Progenitor cell of endocrine pancreas (in vitro differentiated cells): ENCODE results near the gene TMEM169. TPM values are rescaled to one million over a fixed set of nuclear protein-coding genes. Genes with fewer than 3 reads are reported as not detected.

Experiments used
- DNase-seq: peaks from one replicate; pipeline ENCODE4 v3.0.0; 2021; ENCODE audit warnings: low spot score; ENCODE audit not compliant: unreplicated experiment
- H3K27ac Mint-ChIP-seq: 2 replicates; pipeline ENCODE4 v1.8.0; 2021; ENCODE audit warnings: mild to moderate bottlenecking, moderate library complexity, mixed read lengths
- H3K27me3 Mint-ChIP-seq: 2 replicates; pipeline ENCODE4 v1.8.0; 2021; ENCODE audit warnings: mixed read lengths
- H3K36me3 Mint-ChIP-seq: 2 replicates; pipeline ENCODE4 v1.8.0; 2022; ENCODE audit warnings: mixed read lengths; ENCODE audit not compliant: insufficient read depth
- H3K4me1 Mint-ChIP-seq: 2 replicates; pipeline ENCODE4 v1.8.0; 2021; ENCODE audit warnings: low read depth, mixed read lengths
- H3K4me3 Mint-ChIP-seq: 2 replicates; pipeline ENCODE4 v1.8.0; 2021; ENCODE audit warnings: low read depth, mild to moderate bottlenecking, moderate library complexity, mixed read lengths
- H3K9me3 Mint-ChIP-seq: 2 replicates; pipeline ENCODE4 v1.8.0; 2021; ENCODE audit warnings: low read depth, mixed read lengths
- total RNA-seq: library from RNA; stranded (reverse); gene quantifications from 2 replicates; pipeline ENCODE4 v1.2.1, GENCODE V29; 2021
- TF ChIP-seq, protein P1 (sequence below): fragments of 200-600 bp; sonication (generic); IDR thresholded peaks from one replicate; pipeline ENCODE4 v1.5.0; 2021; ENCODE audit warnings: antibody characterized with exemption, mild to moderate bottlenecking; ENCODE audit not compliant: unreplicated experiment

TMEM169 gene
- total RNA-seq, 1 donor from 2014 or later = 3.6 TPM

DNA sequence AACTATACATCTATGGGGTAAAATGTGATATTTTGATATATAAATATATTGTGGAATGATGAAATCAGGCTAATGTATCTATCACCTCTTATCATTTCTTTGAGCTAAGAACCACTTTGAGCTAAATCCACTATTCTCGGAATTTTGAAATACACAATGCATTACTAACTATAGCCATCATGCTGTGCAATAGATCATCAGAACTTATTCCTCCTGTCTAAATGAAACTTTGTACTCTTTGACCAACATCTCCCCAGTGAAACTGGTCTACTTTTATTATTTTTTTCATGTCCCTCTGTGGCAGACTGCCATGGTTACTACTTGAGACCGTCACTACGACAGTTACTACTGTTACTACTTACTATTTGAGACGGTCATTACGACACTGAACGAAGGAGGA, 11.5 kb upstream of the TMEM169 start:
- TF ChIP-seq, protein P1, sequence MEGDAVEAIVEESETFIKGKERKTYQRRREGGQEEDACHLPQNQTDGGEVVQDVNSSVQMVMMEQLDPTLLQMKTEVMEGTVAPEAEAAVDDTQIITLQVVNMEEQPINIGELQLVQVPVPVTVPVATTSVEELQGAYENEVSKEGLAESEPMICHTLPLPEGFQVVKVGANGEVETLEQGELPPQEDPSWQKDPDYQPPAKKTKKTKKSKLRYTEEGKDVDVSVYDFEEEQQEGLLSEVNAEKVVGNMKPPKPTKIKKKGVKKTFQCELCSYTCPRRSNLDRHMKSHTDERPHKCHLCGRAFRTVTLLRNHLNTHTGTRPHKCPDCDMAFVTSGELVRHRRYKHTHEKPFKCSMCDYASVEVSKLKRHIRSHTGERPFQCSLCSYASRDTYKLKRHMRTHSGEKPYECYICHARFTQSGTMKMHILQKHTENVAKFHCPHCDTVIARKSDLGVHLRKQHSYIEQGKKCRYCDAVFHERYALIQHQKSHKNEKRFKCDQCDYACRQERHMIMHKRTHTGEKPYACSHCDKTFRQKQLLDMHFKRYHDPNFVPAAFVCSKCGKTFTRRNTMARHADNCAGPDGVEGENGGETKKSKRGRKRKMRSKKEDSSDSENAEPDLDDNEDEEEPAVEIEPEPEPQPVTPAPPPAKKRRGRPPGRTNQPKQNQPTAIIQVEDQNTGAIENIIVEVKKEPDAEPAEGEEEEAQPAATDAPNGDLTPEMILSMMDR = no peak
- Mint-ChIP-seq H3K27ac (no peak overlapping the region), H3K9me3 (no peaks in the 10 kb centered on the region), H3K36me3 (peaks cover 1% of the 10 kb centered on the region), H3K27me3 (no peaks in the 10 kb centered on the region), H3K4me1 (peaks cover 8% of the 10 kb centered on the region), H3K4me3 (no peak overlapping the region)
- no peak for DNase-seq

DNA sequence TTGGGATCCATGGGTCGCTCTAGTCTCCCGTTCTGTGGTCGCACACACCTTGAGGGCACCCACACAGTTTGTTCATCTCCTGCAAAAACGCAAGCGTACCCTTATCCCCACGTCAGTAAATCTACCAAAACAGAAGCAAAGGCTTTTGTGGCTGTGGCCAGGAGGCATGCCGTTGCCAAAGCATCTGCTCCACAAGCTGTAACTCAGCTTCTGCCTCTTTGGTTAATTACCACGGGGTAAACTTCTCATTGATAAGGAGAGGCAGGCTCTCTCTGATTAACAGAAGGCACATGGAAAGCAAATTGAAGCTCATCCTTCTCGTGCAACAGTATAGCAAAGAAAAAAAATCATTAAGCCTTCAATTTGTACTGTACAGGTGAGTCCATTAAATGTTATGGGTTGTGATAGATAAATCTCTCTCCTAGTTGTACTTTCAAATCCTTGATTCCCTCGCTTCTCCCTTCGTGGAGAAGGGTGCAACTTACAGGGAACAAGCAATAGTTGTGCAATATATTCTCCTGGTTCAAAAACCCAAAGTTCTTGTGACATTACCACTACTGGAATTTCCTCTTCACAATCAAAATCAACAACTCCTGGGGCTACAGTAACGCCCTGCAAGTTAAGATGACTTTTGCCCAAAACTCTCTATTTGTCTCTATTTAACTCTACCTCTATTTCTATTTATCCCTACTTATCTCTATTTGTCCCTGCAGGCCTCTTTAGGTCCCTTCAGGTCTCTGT, 10.4 kb upstream of the TMEM169 start:
- H3K27ac Mint-ChIP-seq = peak overlapping the region; percentile 27
- H3K4me1 Mint-ChIP-seq = peaks cover 9% of the 10 kb centered on the region
- DNase-seq = no peak

DNA sequence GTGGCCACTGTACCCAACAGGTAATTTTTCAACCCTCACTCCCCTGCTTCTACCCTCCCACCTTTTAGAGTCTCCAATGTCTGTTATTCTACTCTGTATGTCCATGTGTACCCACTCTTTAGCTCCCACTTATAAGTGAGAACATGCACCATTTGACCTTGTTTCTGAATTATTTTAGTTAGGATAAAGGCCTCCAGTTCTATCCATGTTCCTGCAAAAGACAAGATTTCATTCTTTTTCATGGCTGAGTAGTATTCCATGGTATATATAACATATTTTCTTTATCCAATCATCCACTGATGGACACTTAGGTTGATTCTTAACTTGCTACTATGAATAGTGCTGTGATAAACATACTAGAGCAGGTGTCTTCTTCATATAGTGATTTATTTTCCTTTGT, 9.2 kb upstream of the TMEM169 start:
- no peak for DNase-seq
- no peak overlapping the region for H3K27ac Mint-ChIP-seq

More for the DNA sequence above, 10.4 kb upstream of the TMEM169 start:
- peaks cover 1% of the 10 kb centered on the region for H3K36me3 Mint-ChIP-seq
- H3K9me3 Mint-ChIP-seq = no peaks in the 10 kb centered on the region
- H3K4me3 Mint-ChIP-seq = no peak overlapping the region
- no peaks in the 10 kb centered on the region for H3K27me3 Mint-ChIP-seq
- TF ChIP-seq, protein P1 = no peak

DNA sequence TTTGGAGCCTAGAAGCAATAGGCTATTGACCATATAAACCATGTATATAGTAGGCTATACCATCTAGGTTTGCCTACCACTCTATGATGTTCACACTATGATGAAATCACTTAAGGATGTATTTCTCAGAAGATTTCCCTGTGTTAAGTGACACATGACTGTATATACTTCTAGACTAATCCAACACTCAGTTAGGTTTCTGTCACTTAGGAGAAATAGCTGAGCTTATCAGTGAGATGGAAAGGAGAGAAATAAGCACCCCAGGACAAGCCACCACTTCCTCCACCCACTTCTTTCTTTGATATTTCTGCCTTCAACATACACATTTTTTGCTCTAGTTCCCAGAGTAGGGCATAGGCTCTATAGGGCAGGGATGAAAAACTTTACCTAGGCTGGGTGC, 7.9 kb upstream of the TMEM169 start:
- Mint-ChIP-seq H3K4me3 (no peak overlapping the region), H3K27ac (no peak overlapping the region), H3K4me1 (peaks cover 9% of the 10 kb centered on the region), H3K36me3 (no peaks in the 10 kb centered on the region), H3K27me3 (no peaks in the 10 kb centered on the region), H3K9me3 (no peaks in the 10 kb centered on the region)
- TF ChIP-seq, protein P1 = no peak
- no peak for DNase-seq

More for the DNA sequence above, 9.2 kb upstream of the TMEM169 start:
- Mint-ChIP-seq H3K36me3 (peaks cover 1% of the 10 kb centered on the region), H3K4me3 (no peak overlapping the region), H3K9me3 (no peaks in the 10 kb centered on the region), H3K4me1 (peaks cover 9% of the 10 kb centered on the region), H3K27me3 (no peaks in the 10 kb centered on the region)
- TF ChIP-seq, protein P1 = no peak

DNA sequence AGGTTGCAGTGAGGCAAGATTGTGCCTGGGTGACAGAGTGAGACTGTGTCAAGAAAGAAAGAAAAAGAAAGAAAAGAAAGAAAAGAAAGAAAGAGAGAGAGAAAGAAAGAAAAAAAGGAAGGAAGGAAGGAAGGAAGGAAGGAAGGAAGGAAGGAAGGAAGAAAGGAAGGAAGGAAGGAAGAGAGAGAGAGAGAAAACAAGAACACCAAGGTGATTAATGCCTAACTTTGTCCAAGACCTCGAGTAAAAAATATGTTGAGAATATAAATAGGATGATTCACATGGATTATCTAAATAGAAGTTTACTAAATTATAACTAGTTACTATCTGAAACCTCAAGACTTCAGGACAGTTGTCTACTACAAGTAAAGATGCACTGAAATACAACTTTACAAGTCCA, 7.3 kb upstream of the TMEM169 start:
- TF ChIP-seq, protein P1 = no peak
- H3K9me3 Mint-ChIP-seq = no peaks in the 10 kb centered on the region
- no peak overlapping the region for H3K4me3 Mint-ChIP-seq
- no peak overlapping the region for H3K27ac Mint-ChIP-seq
- no peaks in the 10 kb centered on the region for H3K36me3 Mint-ChIP-seq
- DNase-seq = no peak
- peaks cover 9% of the 10 kb centered on the region for H3K4me1 Mint-ChIP-seq
- no peaks in the 10 kb centered on the region for H3K27me3 Mint-ChIP-seq
